Measurements from ENCODE around the gene FUT3. TPM values are rescaled to one million over a fixed set of nuclear protein-coding genes. Genes with fewer than 3 reads are reported as not detected.

FUT3 gene
- total RNA-seq, 5 donors from 2014 or later (not counting 1 experiment from before 2014, with no cell fraction given) = 0.13 to 0.50 (median 0.18) TPM; not detected in 1

DNA sequence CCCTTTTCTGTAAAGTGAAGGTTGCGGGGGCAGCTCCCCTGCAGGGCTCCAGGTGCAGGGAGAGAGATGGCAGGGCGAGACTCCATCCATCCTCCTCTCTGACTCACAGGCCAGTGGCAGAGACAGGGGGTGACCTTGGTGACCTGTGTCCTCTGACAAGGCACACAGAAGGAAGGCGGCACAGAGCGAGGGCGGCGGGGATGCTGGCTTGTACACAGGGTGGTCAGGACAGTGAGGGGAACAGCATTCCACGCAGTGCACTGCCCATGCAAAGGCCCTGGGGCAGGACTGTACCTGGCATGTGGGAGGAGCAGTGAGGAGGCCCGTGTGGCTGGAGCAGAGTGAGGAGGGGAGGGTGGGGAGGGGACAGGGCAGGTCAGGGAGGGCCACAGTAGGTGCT lies 44.6 kb upstream of the FUT3 start:
- Mint-ChIP-seq H3K27me3 (no peaks in the 10 kb centered on the region), H3K27ac (no peak overlapping the region), H3K36me3 (peaks cover 7% of the 10 kb centered on the region), H3K4me1 (peaks cover 7 to 17% (median 11%) of the 10 kb centered on the region in 3 donors), H3K4me3 (no peak overlapping the region), H3K9me3 (no peaks in the 10 kb centered on the region)
- Histone ChIP-seq H3K4me3 (ENCODE audit: control insufficient read depth in 1 of 2, extremely low read depth in 1 of 2, low read length in 1 of 2) (no peak overlapping the region), H3K9me3 (no peaks in the 10 kb centered on the region), H3K27ac (ENCODE audit: low read length) (no peak overlapping the region), H3K4me1 (ENCODE audit: control insufficient read depth in 1 of 2, extremely low read depth in 1 of 2, insufficient read depth in 2 of 2, low read length in 2 of 2) (peaks cover 0 to 21% of the 10 kb centered on the region in 2 experiments), H3K36me3 (ENCODE audit: control insufficient read depth in 2 of 2, extremely low read depth in 1 of 2, insufficient read depth in 1 of 2, low read length in 1 of 2) (peaks cover 8 to 25% of the 10 kb centered on the region in 2 donors), H3K27me3 (replicated peaks in 1 of 2; ENCODE audit: control insufficient read depth in 2 of 2, extremely low read depth in 1 of 2, insufficient read depth in 2 of 2, low read length in 1 of 2) (peaks cover 0 to 18% of the 10 kb centered on the region in 2 experiments)
- no peak for ATAC-seq (replicated peaks in 1 of 4)
- 92% methylated on average over 7 of the region's 8 CpGs for WGBS (ENCODE audit: insufficient coverage)
- POLR2A ChIA-PET = no interaction called here
- DNase-seq = no peak
- CTCF ChIA-PET = no interaction called here

- no peak overlapping the region for H3K27ac ChIP-seq (ENCODE audit: low read length)
- Mint-ChIP-seq H3K4me3 (no peak overlapping the region), H3K9me3 (no peaks in the 10 kb centered on the region), H3K36me3 (peaks cover 6% of the 10 kb centered on the region), H3K4me1 (peaks cover 6 to 16% (median 10%) of the 10 kb centered on the region in 3 donors), H3K27me3 (no peaks in the 10 kb centered on the region), H3K27ac (no peak overlapping the region)
- H3K27me3 ChIP-seq (replicated peaks in 1 of 2; ENCODE audit: control insufficient read depth in 2 of 2, extremely low read depth in 1 of 2, insufficient read depth in 2 of 2, low read length in 1 of 2) = peaks cover 0 to 21% of the 10 kb centered on the region in 2 experiments
- H3K9me3 ChIP-seq = no peaks in the 10 kb centered on the region
- H3K36me3 ChIP-seq (ENCODE audit: control insufficient read depth in 2 of 2, extremely low read depth in 1 of 2, insufficient read depth in 1 of 2, low read length in 1 of 2) = peaks cover 8 to 25% of the 10 kb centered on the region in 2 donors
- CTCF ChIA-PET = no interaction called here
- no peak overlapping the region for H3K4me3 ChIP-seq (ENCODE audit: control insufficient read depth in 1 of 2, extremely low read depth in 1 of 2, low read length in 1 of 2)
- 81% methylated on average over 10 of the region's 15 CpGs for WGBS (ENCODE audit: insufficient coverage)
- POLR2A ChIA-PET = no interaction called here
- peaks cover 0 to 19% of the 10 kb centered on the region in 2 experiments for H3K4me1 ChIP-seq (ENCODE audit: control insufficient read depth in 1 of 2, extremely low read depth in 1 of 2, insufficient read depth in 2 of 2, low read length in 2 of 2)
- ATAC-seq (replicated peaks in 1 of 4) (no peak), DNase-seq (no peak)
These were observed 44.2 kb upstream of the FUT3 start for GRCh38 chr19:5895409-5895808.

- Mint-ChIP-seq H3K27me3 (peaks cover 0 to 1% of the 10 kb centered on the region in 2 donors), H3K9me3 (no peaks in the 10 kb centered on the region), H3K36me3 (peaks cover 3% of the 10 kb centered on the region), H3K27ac (no peak overlapping the region), H3K4me3 (no peak overlapping the region), H3K4me1 (peaks cover 3 to 11% (median 4%) of the 10 kb centered on the region in 3 donors)
- peaks cover 8 to 21% of the 10 kb centered on the region in 2 donors for H3K36me3 ChIP-seq (ENCODE audit: control insufficient read depth in 2 of 2, extremely low read depth in 1 of 2, insufficient read depth in 1 of 2, low read length in 1 of 2)
- CTCF ChIA-PET = no interaction called here
- POLR2A ChIA-PET = no interaction called here
- WGBS (ENCODE audit: insufficient coverage) = 93% methylated on average over 15 of the region's 28 CpGs
- no peak overlapping the region for H3K4me3 ChIP-seq (ENCODE audit: control insufficient read depth in 1 of 2, extremely low read depth in 1 of 2, low read length in 1 of 2)
- no peak overlapping the region for H3K27ac ChIP-seq (ENCODE audit: low read length)
- H3K27me3 ChIP-seq (replicated peaks in 1 of 2; ENCODE audit: control insufficient read depth in 2 of 2, extremely low read depth in 1 of 2, insufficient read depth in 2 of 2, low read length in 1 of 2) = peaks cover 0 to 26% of the 10 kb centered on the region in 2 experiments
- H3K4me1 ChIP-seq (ENCODE audit: control insufficient read depth in 1 of 2, extremely low read depth in 1 of 2, insufficient read depth in 2 of 2, low read length in 2 of 2) = peaks cover 0 to 13% of the 10 kb centered on the region in 2 experiments
- ATAC-seq (replicated peaks in 1 of 4) (no peak), DNase-seq (no peak)
- H3K9me3 ChIP-seq = no peaks in the 10 kb centered on the region
These were observed 43.6 kb upstream of the FUT3 start for GRCh38 chr19:5894704-5895349.

- ChIA-PET CTCF (no interaction called here), POLR2A (no interaction called here)
- H3K9me3 ChIP-seq = no peaks in the 10 kb centered on the region
- H3K9me3 Mint-ChIP-seq = no peaks in the 10 kb centered on the region
- no peak overlapping the region for H3K27ac ChIP-seq (ENCODE audit: low read length)
- H3K36me3 ChIP-seq (ENCODE audit: control insufficient read depth in 2 of 2, extremely low read depth in 1 of 2, insufficient read depth in 1 of 2, low read length in 1 of 2) = peaks cover 8 to 21% of the 10 kb centered on the region in 2 donors
- peaks cover 0 to 32% of the 10 kb centered on the region in 2 experiments for H3K27me3 ChIP-seq (replicated peaks in 1 of 2; ENCODE audit: control insufficient read depth in 2 of 2, extremely low read depth in 1 of 2, insufficient read depth in 2 of 2, low read length in 1 of 2)
- ATAC-seq (replicated peaks in 1 of 4) (no peak), DNase-seq (no peak)
- H3K36me3 Mint-ChIP-seq = peaks cover 3% of the 10 kb centered on the region
- H3K4me1 Mint-ChIP-seq = peaks cover 3 to 8% (median 4%) of the 10 kb centered on the region in 3 donors
- H3K27me3 Mint-ChIP-seq = peaks cover 4 to 6% of the 10 kb centered on the region in 2 donors
- 88% methylated on average over 24 of the region's 28 CpGs for WGBS (ENCODE audit: insufficient coverage)
- no peak overlapping the region for H3K27ac Mint-ChIP-seq
- H3K4me3 ChIP-seq (ENCODE audit: control insufficient read depth in 1 of 2, extremely low read depth in 1 of 2, low read length in 1 of 2) = no peak overlapping the region
- H3K4me3 Mint-ChIP-seq = no peak overlapping the region
- H3K4me1 ChIP-seq (ENCODE audit: control insufficient read depth in 1 of 2, extremely low read depth in 1 of 2, insufficient read depth in 2 of 2, low read length in 2 of 2) = peaks cover 0 to 11% of the 10 kb centered on the region in 2 experiments
These were observed 42.9 kb upstream of the FUT3 start for GRCh38 chr19:5893907-5894703.

- ATAC-seq (replicated peaks in 1 of 4) = no peak
- H3K9me3 Mint-ChIP-seq = no peaks in the 10 kb centered on the region
- POLR2A ChIA-PET = no interaction called here
These were observed 42.2 kb upstream of the FUT3 start for GRCh38 chr19:5893296-5893903.

DNA sequence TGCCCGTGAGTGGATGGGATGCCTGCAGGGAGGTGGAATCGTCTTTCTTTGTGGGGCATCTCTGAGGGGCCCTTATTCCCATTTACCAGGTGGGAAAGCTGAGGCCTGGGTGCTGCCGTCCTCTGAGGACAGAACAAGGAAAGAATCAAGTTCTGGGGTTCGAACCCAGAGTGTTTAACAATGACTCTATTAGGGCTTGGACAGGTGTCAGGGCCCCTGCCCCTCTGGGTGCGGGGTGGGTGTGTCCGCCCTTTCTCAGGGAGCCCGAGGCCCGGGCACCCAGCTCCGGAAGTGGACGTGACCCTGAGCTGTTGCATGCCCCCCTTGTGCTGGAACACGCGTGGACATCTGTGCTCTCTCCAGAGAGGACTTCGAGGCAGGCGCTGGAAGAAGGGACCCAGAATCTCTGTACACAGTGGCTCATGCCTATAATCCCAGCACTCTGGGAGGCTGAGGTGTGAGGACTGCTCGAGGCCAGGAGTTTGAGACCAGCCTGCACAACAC lies 41.6 kb upstream of the FUT3 start:
- H3K27ac Mint-ChIP-seq = no peak overlapping the region
- Histone ChIP-seq H3K36me3 (ENCODE audit: control insufficient read depth in 2 of 2, extremely low read depth in 1 of 2, insufficient read depth in 1 of 2, low read length in 1 of 2) (peaks cover 8 to 21% of the 10 kb centered on the region in 2 donors), H3K9me3 (no peaks in the 10 kb centered on the region), H3K4me1 (ENCODE audit: control insufficient read depth in 1 of 2, extremely low read depth in 1 of 2, insufficient read depth in 2 of 2, low read length in 2 of 2) (peaks cover 0 to 11% of the 10 kb centered on the region in 2 experiments), H3K27me3 (replicated peaks in 1 of 2; ENCODE audit: control insufficient read depth in 2 of 2, extremely low read depth in 1 of 2, insufficient read depth in 2 of 2, low read length in 1 of 2) (peaks cover 0 to 32% of the 10 kb centered on the region in 2 experiments), H3K4me3 (ENCODE audit: control insufficient read depth in 1 of 2, extremely low read depth in 1 of 2, low read length in 1 of 2) (no peak overlapping the region), H3K27ac (ENCODE audit: low read length) (no peak overlapping the region)
- ChIA-PET CTCF (no interaction called here), POLR2A (interaction anchor here in 1 of 2 donors (0.6 kb wide), 1 partner anchor 33 kb away, joined by 3 read pairs; no protein-coding TSS in a partner anchor)
- ATAC-seq (replicated peaks in 1 of 4) (no peak), DNase-seq (no peak)
- no peaks in the 10 kb centered on the region for H3K9me3 Mint-ChIP-seq
- 71% methylated on average over 13 of the region's 15 CpGs for WGBS (ENCODE audit: insufficient coverage)
- no peak overlapping the region for H3K4me3 Mint-ChIP-seq
- peaks cover 3% of the 10 kb centered on the region for H3K36me3 Mint-ChIP-seq
- peaks cover 6 to 9% of the 10 kb centered on the region in 2 donors for H3K27me3 Mint-ChIP-seq
- H3K4me1 Mint-ChIP-seq = peaks cover 3 to 8% (median 4%) of the 10 kb centered on the region in 3 donors

More at GRCh38 chr19:5893296-5893903, 42.2 kb upstream of the FUT3 start:
- Histone ChIP-seq H3K4me1 (ENCODE audit: control insufficient read depth in 1 of 2, extremely low read depth in 1 of 2, insufficient read depth in 2 of 2, low read length in 2 of 2) (peaks cover 0 to 11% of the 10 kb centered on the region in 2 experiments), H3K27me3 (replicated peaks in 1 of 2; ENCODE audit: control insufficient read depth in 2 of 2, extremely low read depth in 1 of 2, insufficient read depth in 2 of 2, low read length in 1 of 2) (peaks cover 0 to 32% of the 10 kb centered on the region in 2 experiments), H3K36me3 (ENCODE audit: control insufficient read depth in 2 of 2, extremely low read depth in 1 of 2, insufficient read depth in 1 of 2, low read length in 1 of 2) (peaks cover 8 to 21% of the 10 kb centered on the region in 2 donors), H3K9me3 (no peaks in the 10 kb centered on the region), H3K4me3 (ENCODE audit: control insufficient read depth in 1 of 2, extremely low read depth in 1 of 2, low read length in 1 of 2) (no peak overlapping the region), H3K27ac (ENCODE audit: low read length) (no peak overlapping the region)
- H3K27me3 Mint-ChIP-seq = peaks cover 6% of the 10 kb centered on the region in 2 donors
- CTCF ChIA-PET = no interaction called here
- 92% methylated on average over 11 of the region's 13 CpGs for WGBS (ENCODE audit: insufficient coverage)
- H3K27ac Mint-ChIP-seq = no peak overlapping the region
- peaks cover 3 to 8% (median 4%) of the 10 kb centered on the region in 3 donors for H3K4me1 Mint-ChIP-seq
- no peak overlapping the region for H3K4me3 Mint-ChIP-seq
- H3K36me3 Mint-ChIP-seq = peaks cover 3% of the 10 kb centered on the region
- no peak for DNase-seq
